Measurements from ENCODE around the gene UNC119B.

The UNC119B gene

DNA sequence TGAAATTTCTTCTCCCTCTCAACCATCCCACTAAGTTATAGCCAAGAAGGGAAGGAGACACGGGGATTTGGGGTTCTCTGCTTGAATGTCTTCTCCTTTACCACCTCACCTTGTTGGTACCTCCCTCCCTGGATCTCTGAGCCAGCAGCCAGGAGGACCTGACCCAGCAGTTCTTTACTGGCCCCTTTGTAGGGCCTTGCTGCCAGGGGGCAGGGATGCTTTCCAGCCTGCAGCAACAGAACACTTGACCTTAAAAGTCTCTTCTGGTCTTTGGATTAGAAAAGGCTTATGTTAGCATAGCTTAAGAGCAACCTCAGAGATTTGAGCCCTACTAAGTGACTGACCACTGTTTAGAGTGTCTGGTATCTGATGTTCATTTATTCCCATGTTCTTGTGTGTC, 12.9 kb upstream of the UNC119B start:
- TF ChIP-seq, protein P1, sequence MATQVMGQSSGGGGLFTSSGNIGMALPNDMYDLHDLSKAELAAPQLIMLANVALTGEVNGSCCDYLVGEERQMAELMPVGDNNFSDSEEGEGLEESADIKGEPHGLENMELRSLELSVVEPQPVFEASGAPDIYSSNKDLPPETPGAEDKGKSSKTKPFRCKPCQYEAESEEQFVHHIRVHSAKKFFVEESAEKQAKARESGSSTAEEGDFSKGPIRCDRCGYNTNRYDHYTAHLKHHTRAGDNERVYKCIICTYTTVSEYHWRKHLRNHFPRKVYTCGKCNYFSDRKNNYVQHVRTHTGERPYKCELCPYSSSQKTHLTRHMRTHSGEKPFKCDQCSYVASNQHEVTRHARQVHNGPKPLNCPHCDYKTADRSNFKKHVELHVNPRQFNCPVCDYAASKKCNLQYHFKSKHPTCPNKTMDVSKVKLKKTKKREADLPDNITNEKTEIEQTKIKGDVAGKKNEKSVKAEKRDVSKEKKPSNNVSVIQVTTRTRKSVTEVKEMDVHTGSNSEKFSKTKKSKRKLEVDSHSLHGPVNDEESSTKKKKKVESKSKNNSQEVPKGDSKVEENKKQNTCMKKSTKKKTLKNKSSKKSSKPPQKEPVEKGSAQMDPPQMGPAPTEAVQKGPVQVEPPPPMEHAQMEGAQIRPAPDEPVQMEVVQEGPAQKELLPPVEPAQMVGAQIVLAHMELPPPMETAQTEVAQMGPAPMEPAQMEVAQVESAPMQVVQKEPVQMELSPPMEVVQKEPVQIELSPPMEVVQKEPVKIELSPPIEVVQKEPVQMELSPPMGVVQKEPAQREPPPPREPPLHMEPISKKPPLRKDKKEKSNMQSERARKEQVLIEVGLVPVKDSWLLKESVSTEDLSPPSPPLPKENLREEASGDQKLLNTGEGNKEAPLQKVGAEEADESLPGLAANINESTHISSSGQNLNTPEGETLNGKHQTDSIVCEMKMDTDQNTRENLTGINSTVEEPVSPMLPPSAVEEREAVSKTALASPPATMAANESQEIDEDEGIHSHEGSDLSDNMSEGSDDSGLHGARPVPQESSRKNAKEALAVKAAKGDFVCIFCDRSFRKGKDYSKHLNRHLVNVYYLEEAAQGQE (IDR thresholded peaks at IDR 0.05; ENCODE audit: insufficient read depth in 1 of 2, low read depth in 2 of 2, low read length in 2 of 2): no peak
- no peak for TF ChIP-seq TAF1 (IDR thresholded peaks at IDR 0.05; ENCODE audit: borderline replicate concordance, insufficient read depth, low read length)
- TF ChIP-seq FOXP2 (optimal IDR thresholded peaks at IDR 0.05; ENCODE audit: borderline replicate concordance, extremely low read depth, extremely low read length, insufficient read depth): no peak
- no peak for TF ChIP-seq SIN3A (IDR thresholded peaks at IDR 0.05; ENCODE audit: borderline replicate concordance, insufficient read depth, low read length)
- no peak for TF ChIP-seq POLR2AphosphoS5 (IDR thresholded peaks at IDR 0.05; ENCODE audit: low read depth, low read length)

DNA sequence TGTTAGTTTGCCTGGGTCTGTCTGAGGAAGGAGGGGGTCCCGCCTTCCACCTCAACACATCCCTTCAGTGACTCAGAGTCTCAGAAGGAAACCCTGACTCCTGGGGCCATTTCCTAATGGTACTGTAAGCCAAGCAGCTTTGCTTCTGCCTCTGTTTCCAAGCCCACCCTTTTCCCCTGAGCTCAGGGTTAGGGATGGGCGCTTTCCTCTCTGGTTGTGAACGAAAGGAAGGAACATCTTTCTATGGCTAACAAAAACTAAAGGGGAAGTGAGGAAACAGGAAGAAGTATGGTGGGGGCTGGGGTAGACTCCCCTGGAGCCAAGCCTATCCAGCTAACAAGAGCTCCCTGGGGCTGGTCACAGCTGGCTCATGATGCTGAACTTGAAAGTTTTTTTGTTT, 11.6 kb upstream of the UNC119B start:
- TF ChIP-seq FOXP2 (optimal IDR thresholded peaks at IDR 0.05; ENCODE audit: borderline replicate concordance, extremely low read depth, extremely low read length, insufficient read depth) (no peak), POLR2AphosphoS5 (IDR thresholded peaks at IDR 0.05; ENCODE audit: low read depth, low read length) (no peak), SIN3A (IDR thresholded peaks at IDR 0.05; ENCODE audit: borderline replicate concordance, insufficient read depth, low read length) (no peak), TAF1 (IDR thresholded peaks at IDR 0.05; ENCODE audit: borderline replicate concordance, insufficient read depth, low read length) (no peak)
- TF ChIP-seq, protein P1 (IDR thresholded peaks at IDR 0.05; ENCODE audit: insufficient read depth in 1 of 2, low read depth in 2 of 2, low read length in 2 of 2): no peak

DNA sequence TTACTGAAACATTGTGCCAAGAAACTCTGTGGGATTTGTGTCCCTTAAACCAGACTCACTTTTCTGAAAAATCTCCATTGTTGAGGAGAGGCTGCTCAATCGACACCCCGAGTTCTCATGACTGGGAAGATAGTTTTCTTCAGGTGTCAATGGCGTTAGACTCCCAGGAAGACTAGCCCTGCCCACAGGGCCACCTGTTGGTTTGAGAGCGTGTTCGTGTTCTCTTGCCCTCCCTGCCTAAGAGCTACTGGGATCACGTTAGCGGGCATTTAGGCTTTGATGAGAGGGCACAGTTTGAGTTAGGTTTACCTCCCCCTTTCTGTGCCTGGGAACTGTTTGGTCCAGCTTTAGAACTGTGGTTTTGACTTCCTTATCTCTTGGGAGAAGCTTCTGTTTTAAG, 10.7 kb upstream of the UNC119B start:
- no peak for TF ChIP-seq SIN3A (IDR thresholded peaks at IDR 0.05; ENCODE audit: borderline replicate concordance, insufficient read depth, low read length)
- TF ChIP-seq, protein P1 (IDR thresholded peaks at IDR 0.05; ENCODE audit: insufficient read depth in 1 of 2, low read depth in 2 of 2, low read length in 2 of 2): no peak
- no peak for TF ChIP-seq TAF1 (IDR thresholded peaks at IDR 0.05; ENCODE audit: borderline replicate concordance, insufficient read depth, low read length)
- TF ChIP-seq FOXP2 (optimal IDR thresholded peaks at IDR 0.05; ENCODE audit: borderline replicate concordance, extremely low read depth, extremely low read length, insufficient read depth): no peak
- TF ChIP-seq POLR2AphosphoS5 (IDR thresholded peaks at IDR 0.05; ENCODE audit: low read depth, low read length): no peak

DNA sequence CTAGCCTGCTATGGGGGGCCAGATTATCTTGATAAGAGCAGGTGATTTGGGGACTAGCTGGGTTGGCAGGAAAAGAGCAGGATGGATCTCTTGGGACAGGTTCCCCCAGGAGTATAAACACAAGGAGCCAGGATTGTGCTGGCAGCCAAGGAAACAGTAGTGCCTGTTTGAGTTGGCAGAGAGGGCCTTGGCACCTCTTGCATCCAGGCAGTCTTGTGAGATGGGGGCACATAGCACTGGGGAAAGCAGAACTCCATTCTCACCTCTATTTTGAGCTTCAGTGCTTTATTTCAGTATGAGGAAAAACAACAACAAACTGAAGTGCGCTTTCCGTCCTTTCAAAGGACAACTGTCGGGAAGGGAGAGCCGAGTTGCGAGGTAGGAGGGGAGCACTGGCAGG, 9.4 kb upstream of the UNC119B start:
- TF ChIP-seq POLR2AphosphoS5 (IDR thresholded peaks at IDR 0.05; ENCODE audit: low read depth, low read length): no peak

- TF ChIP-seq SIN3A (IDR thresholded peaks at IDR 0.05; ENCODE audit: borderline replicate concordance, insufficient read depth, low read length): no peak
- TF ChIP-seq POLR2AphosphoS5 (IDR thresholded peaks at IDR 0.05; ENCODE audit: low read depth, low read length): no peak
- TF ChIP-seq FOXP2 (optimal IDR thresholded peaks at IDR 0.05; ENCODE audit: borderline replicate concordance, extremely low read depth, extremely low read length, insufficient read depth): no peak
- TF ChIP-seq TAF1 (IDR thresholded peaks at IDR 0.05; ENCODE audit: borderline replicate concordance, insufficient read depth, low read length): no peak
- TF ChIP-seq, protein P1 (IDR thresholded peaks at IDR 0.05; ENCODE audit: insufficient read depth in 1 of 2, low read depth in 2 of 2, low read length in 2 of 2): no peak
Observed at GRCh38 chr12:120702637-120703036, 7.6 kb upstream of the UNC119B start.

Data from PFSK-1 (cell line).